H1 (cell line): ENCODE results near the gene POLR2F. TPM values are rescaled to one million over a fixed set of nuclear protein-coding genes. Genes with fewer than 3 reads are reported as not detected.

Experiments
- CTCF ChIA-PET: fragments of 300-600 bp; sonication (Branson Sonifier 250); formaldehyde crosslinking; loops from one replicate; lab custom pipeline; 2021; ENCODE audit not compliant: partially characterized antibody; lab: Charles Lee
- POLR2A ChIA-PET: fragments of 300-600 bp; sonication (Branson Sonifier 250); formaldehyde crosslinking; loops from one replicate; lab custom pipeline; 2021; ENCODE audit warnings: inconsistent platforms; ENCODE audit not compliant: partially characterized antibody; lab: Charles Lee
- DNase-seq, 2 experiments: peaks; one replicate each; pipeline versions ENCODE4 v3.0.0 to v3.0.0-alpha.2; 2010 to 2022; ENCODE audit warnings: low spot score in 2 of 2, low read depth in 1 of 2, mixed read lengths in 1 of 2
- FAIRE-seq: peaks from 2 replicates; lab custom pipeline; 2011; peaks lifted over from hg19 to GRCh38; lab: Jason Lieb, UNC
- H2AFZ ChIP-seq: 2 replicates; pipeline ENCODE4 v1.8.1; 2012; ENCODE audit warnings: low read length, inconsistent platforms
- H2AK5ac ChIP-seq: 2 replicates; pipeline ENCODE4 v1.6.1; 2013; ENCODE audit warnings: low read depth, low read length
- H2BK120ac ChIP-seq: replicated peaks from 2 replicates; pipeline ENCODE3; 2013; ENCODE audit warnings: low read depth, low read length, inconsistent platforms
- H2BK12ac ChIP-seq: 2 replicates; pipeline ENCODE4 v1.6.1; 2013; ENCODE audit warnings: low read depth, low read length
- H2BK15ac ChIP-seq: 2 replicates; pipeline ENCODE4 v1.6.1; 2013; ENCODE audit warnings: low read length
- H2BK20ac ChIP-seq: 2 replicates; pipeline ENCODE4 v1.6.1; 2013; ENCODE audit warnings: low read length
- H2BK5ac ChIP-seq: 2 replicates; pipeline ENCODE4 v1.6.1; 2013; ENCODE audit warnings: low read depth, low read length
- H3K14ac ChIP-seq: 2 replicates; pipeline ENCODE4 v1.6.1; 2013; ENCODE audit warnings: inconsistent platforms; ENCODE audit not compliant: insufficient read length
- H3K18ac ChIP-seq: 2 replicates; pipeline ENCODE4 v1.6.1; 2013; ENCODE audit warnings: low read length; ENCODE audit errors: extremely low read depth
- H3K23ac ChIP-seq: 2 replicates; pipeline ENCODE4 v1.6.1; 2013; ENCODE audit warnings: inconsistent platforms; ENCODE audit not compliant: insufficient read length
- H3K23me2 ChIP-seq: 2 replicates; pipeline ENCODE4 v1.6.1; 2013; ENCODE audit warnings: low read depth, low read length
- H3K27ac ChIP-seq: 2 replicates; pipeline ENCODE4 v1.6.1; 2011; ENCODE audit warnings: low read depth, low read length, inconsistent platforms
- H3K27me3 ChIP-seq, 4 experiments: replicated peaks in 1 of 4; 1 replicate in 1 of 4; 2 replicates in 3 of 4; pipeline versions ENCODE4 v1.6.1 to v1.8.1; 2011 to 2013; ENCODE audit warnings: low read length in 3 of 4, mild to moderate bottlenecking in 3 of 4, inconsistent platforms in 2 of 4, mixed read lengths in 2 of 4, moderate library complexity in 1 of 4; ENCODE audit not compliant: control insufficient read depth in 3 of 4, insufficient read depth in 3 of 4; ENCODE audit errors: extremely low read depth in 1 of 4
- H3K36me3 ChIP-seq, 4 experiments: 2 replicates each; pipeline versions ENCODE4 v1.6.1 to v1.8.1; 2011 to 2013; ENCODE audit warnings: mild to moderate bottlenecking in 4 of 4, low read length in 3 of 4, moderate library complexity in 2 of 4, control low read depth in 1 of 4, inconsistent platforms in 1 of 4; ENCODE audit not compliant: insufficient read depth in 4 of 4, control insufficient read depth in 2 of 4
- H3K4ac ChIP-seq: replicated peaks from 2 replicates; pipeline ENCODE3; 2013; ENCODE audit warnings: low read length, low read depth, mixed read lengths, inconsistent platforms; ENCODE audit not compliant: insufficient read length
- H3K4me1 ChIP-seq, 4 experiments: replicated peaks in 1 of 4; 1 replicate in 1 of 4; 2 replicates in 3 of 4; pipeline versions ENCODE4 v1.6.1 to v1.8.1; 2011 to 2013; ENCODE audit warnings: low read length in 3 of 4, inconsistent platforms in 2 of 4, mixed read lengths in 1 of 4; ENCODE audit not compliant: insufficient read depth in 4 of 4, control insufficient read depth in 3 of 4
- H3K4me2 ChIP-seq, 2 experiments: 2 replicates each; pipeline versions ENCODE4 v1.6.1 to v1.8.1; 2011 to 2013; ENCODE audit warnings: low read depth in 2 of 2, low read length in 2 of 2, control low read depth in 1 of 2, inconsistent platforms in 1 of 2, mild to moderate bottlenecking in 1 of 2; ENCODE audit not compliant: insufficient read depth in 1 of 2
- H3K4me3 ChIP-seq, 4 experiments: fragments of 200-600, 300-600 bp in 1 of 4; sonication (generic), shearing (Covaris generic), sonication (Bioruptor Twin) in 1 of 4; 2 replicates each; pipeline versions ENCODE4 v1.5.1 to v1.8.1; 2011 to 2016; ENCODE audit warnings: low read length in 4 of 4, low read depth in 3 of 4, control low read depth in 2 of 4, inconsistent platforms in 2 of 4, mild to moderate bottlenecking in 2 of 4, mixed read lengths in 1 of 4, moderate library complexity in 1 of 4; ENCODE audit not compliant: insufficient read depth in 2 of 4; ENCODE audit errors: extremely low read depth in 1 of 4
- H3K56ac ChIP-seq: replicated peaks from 2 replicates; pipeline ENCODE3; 2013; ENCODE audit warnings: low read depth, mild to moderate bottlenecking, mixed read lengths, low read length, inconsistent platforms; ENCODE audit not compliant: insufficient read length
- H3K79me1 ChIP-seq: 2 replicates; pipeline ENCODE4 v1.6.1; 2013; ENCODE audit warnings: low read depth, low read length, control low read depth
- H3K79me2 ChIP-seq, 2 experiments: 2 replicates each; pipeline versions ENCODE4 v1.6.1 to v1.8.1; 2012 to 2013; ENCODE audit warnings: low read length in 2 of 2, mild to moderate bottlenecking in 2 of 2, inconsistent platforms in 1 of 2; ENCODE audit not compliant: insufficient read depth in 2 of 2, control insufficient read depth in 1 of 2
- H3K9ac ChIP-seq, 4 experiments: replicated peaks in 1 of 4; 1 replicate in 1 of 4; 2 replicates in 3 of 4; pipeline versions ENCODE4 v1.6.1 to v1.8.1; 2011 to 2013; ENCODE audit warnings: low read depth in 3 of 4, low read length in 3 of 4, control low read depth in 2 of 4, mild to moderate bottlenecking in 2 of 4, moderate library complexity in 2 of 4, inconsistent platforms in 1 of 4; ENCODE audit errors: extremely low read depth in 1 of 4
- H3K9me3 ChIP-seq, 2 experiments: 2 replicates each; pipeline versions ENCODE4 v1.6.1 to v1.8.1; 2012 to 2013; ENCODE audit warnings: mild to moderate bottlenecking in 2 of 2, moderate library complexity in 2 of 2, control low read depth in 1 of 2, inconsistent platforms in 1 of 2, low read depth in 1 of 2, low read length in 1 of 2, mixed read lengths in 1 of 2; ENCODE audit not compliant: insufficient read depth in 2 of 2
- H4K20me1 ChIP-seq, 2 experiments: replicated peaks in 1 of 2; 2 replicates each; pipeline versions ENCODE3 to v1.8.1; 2011 to 2013; ENCODE audit warnings: inconsistent platforms in 2 of 2, low read length in 2 of 2, mild to moderate bottlenecking in 1 of 2; ENCODE audit not compliant: insufficient read depth in 2 of 2, control insufficient read depth in 1 of 2
- H4K5ac ChIP-seq: 2 replicates; pipeline ENCODE4 v1.6.1; 2013; ENCODE audit warnings: low read length, low read depth, mixed read lengths, inconsistent platforms; ENCODE audit not compliant: insufficient read length
- H4K8ac ChIP-seq: 2 replicates; pipeline ENCODE4 v1.8.0; 2013; ENCODE audit warnings: mild to moderate bottlenecking, moderate library complexity, low read length, inconsistent platforms; ENCODE audit not compliant: insufficient read depth; ENCODE audit errors: extremely low read depth
- H4K91ac ChIP-seq: replicated peaks from 2 replicates; pipeline ENCODE3; 2013; ENCODE audit warnings: low read length, mixed read lengths, inconsistent platforms; ENCODE audit not compliant: insufficient read length
- ATF3 ChIP-seq: IDR thresholded peaks from 2 replicates; pipeline ENCODE4 v1.6.1; 2011; ENCODE audit warnings: low read depth, mild to moderate bottlenecking, low read length; ENCODE audit not compliant: insufficient read depth
- CBX5 ChIP-seq: fragments of 300-800, 300-1000 bp; sonication (generic); IDR thresholded peaks from 2 replicates; pipeline ENCODE4 v1.7.1; 2016; ENCODE audit warnings: antibody characterized with exemption, low read length, low read depth
- KDM4A ChIP-seq: IDR thresholded peaks from one replicate; pipeline ENCODE4 v1.7.1; 2012; ENCODE audit warnings: low read depth, mild to moderate bottlenecking, moderate library complexity, low read length, inconsistent platforms; ENCODE audit not compliant: severe bottlenecking
- PHF8 ChIP-seq: fragments of 200-600 bp; sonication (generic); conservative IDR thresholded peaks from 2 replicates; pipeline ENCODE4 v1.7.1; 2012; ENCODE audit warnings: low read depth, mild to moderate bottlenecking, inconsistent platforms, low read length, moderate library complexity
- TEAD4 ChIP-seq: IDR thresholded peaks from 2 replicates; pipeline ENCODE4 v1.6.1; 2012; ENCODE audit warnings: low read depth, low read length, inconsistent platforms, mixed read lengths
- WGBS, 2 experiments: shearing (Covaris generic) in 1 of 2; methylation state at CpG; one replicate each; pipeline versions ENCODE4 v1.1.6 to v1.1.7; 2013 to 2015; ENCODE audit warnings: low lambda C conversion rate in 2 of 2, mixed read lengths in 2 of 2, inconsistent platforms in 1 of 2, low coverage in 1 of 2, missing lambda C conversion rate in 1 of 2; ENCODE audit not compliant: insufficient replicate concordance in 2 of 2, insufficient coverage in 1 of 2, insufficient read length in 1 of 2; ENCODE audit errors: extremely low coverage in 1 of 2, missing lambda C conversion rate in 1 of 2; 5-methylcytosine and 5-hydroxymethylcytosine counted together
- polyA plus RNA-seq, 7 experiments: library from polyadenylated mRNA; depleted of rRNA in 3 of 7; stranded (reverse) in 5 of 7; unstranded in 2 of 7; fragments of >200 nt in 5 of 7; fragments of 200-250 nt in 2 of 7; gene quantifications; 1 replicate in 5 of 7; 2 replicates in 1 of 7; 4 replicates in 1 of 7; pipeline versions ENCODE4 v1.2.1 to v1.2.3, GENCODE V29; 2011 to 2013; ENCODE audit warnings: missing spikeins in 2 of 7, mixed read lengths in 2 of 7
- total RNA-seq: library from RNA; stranded (reverse); fragmentation: NEBNext Ultra II Directional; extraction: Animal tissue kit (Norgen Biotek cat#: 25700); gene quantifications from 2 replicates; pipeline ENCODE4 v1.2.1, GENCODE V29; 2021

Gene POLR2F
- total and polyA plus RNA-seq, 2 of the 8 experiments (the other 6 are each of a cell fraction or from before 2014, with no cell fraction given) = 150 to 176 TPM

GRCh38 chr22:37965940-37966664 is 12.6 kb downstream of the POLR2F start:
- FAIRE-seq = no peak
- H3K27ac ChIP-seq = no peak overlapping the region
- no peak overlapping the region for H4K5ac ChIP-seq

More at GRCh38 chr22:37965940-37966664, 12.6 kb downstream of the POLR2F start:
- H3K4me1 ChIP-seq = peaks cover 0 to 5% (median 3%) of the 10 kb centered on the region in 4 experiments; a peak in 4 of 7 replicates
- peaks cover 2% of the 10 kb centered on the region; the same call in 1 of the 2 replicates for H3K23me2 ChIP-seq
- peaks cover 2 to 3% of the 10 kb centered on the region in 2 experiments for H4K20me1 ChIP-seq
- H2BK20ac ChIP-seq = no peak overlapping the region
- no peak overlapping the region for H3K4ac ChIP-seq
- no peak overlapping the region for H3K4me2 ChIP-seq
- no peak overlapping the region for H2AFZ ChIP-seq
- H3K36me3 ChIP-seq = peaks cover 9 to 34% (median 21%) of the 10 kb centered on the region in 4 experiments; a peak in 7 of 8 replicates
- DNase-seq = no peak
- TF ChIP-seq CBX5 = no peak
- TF ChIP-seq KDM4A = no peak
- TF ChIP-seq PHF8 = no peak
- 0 out of 2 replicates have a peak, but pooled peaks have one; percentile 21 for TF ChIP-seq TEAD4
- TF ChIP-seq ATF3 = no peak
- TF ChIP-seq, all 59 proteins: peak for 1
- ChIA-PET POLR2A (interaction anchor here (0.6 to 1.5 kb wide), 6 partner anchors 10 to 103 kb away, joined by 3 to 5 read pairs (median 3); partner anchors contain the start of genes C22orf23, MICALL1 and POLR2F), CTCF (interaction anchor here (0.9 to 5.3 kb wide), 23 partner anchors 10 to 195 kb away, joined by 3 to 48 read pairs (median 7); partner anchors contain the start of genes C22orf23 and POLR2F)
- no peak overlapping the region for H4K8ac ChIP-seq
- 92% methylated on average over 9 of the region's 9 CpGs; no CpG with 5 or more reads in 1 of the 2 experiments for WGBS, 2 experiments
- peaks cover 9% of the 10 kb centered on the region for H3K79me1 ChIP-seq
- no peak overlapping the region; a peak in 1 of 7 replicates for H3K9ac ChIP-seq
- peak overlapping the region; percentile 2; the same call in 1 of the 2 replicates for H2BK5ac ChIP-seq
- H4K91ac ChIP-seq = no peak overlapping the region
- H3K23ac ChIP-seq = no peak overlapping the region
- H2BK12ac ChIP-seq = no peak overlapping the region
- no peak overlapping the region for H2BK15ac ChIP-seq
- H2BK120ac ChIP-seq = no peak overlapping the region
- H3K9me3 ChIP-seq = no peaks in the 10 kb centered on the region
- no peak overlapping the region for H3K14ac ChIP-seq
- H3K27me3 ChIP-seq = no peaks in the 10 kb centered on the region
- H3K79me2 ChIP-seq = 0 out of 4 replicates have a peak, but pooled peaks cover 0 to 3% of the 10 kb centered on the region in 2 experiments
- H3K4me3 ChIP-seq = no peak overlapping the region
- no peak overlapping the region for H3K18ac ChIP-seq
- H2AK5ac ChIP-seq = no peak overlapping the region
- no peak overlapping the region for H3K56ac ChIP-seq
